ENCODE measurements around the gene TMEM165. TPM values are rescaled to one million over a fixed set of nuclear protein-coding genes. Genes with fewer than 3 reads are reported as not detected.

Gene TMEM165
- total and polyA plus RNA-seq, 4 experiments from 2014 or later: 23.4 to 74.8 (median 45.3) TPM

GRCh38 chr4:55367084-55367722 lies 28.6 kb upstream of the TMEM165 start:
- intact Hi-C loops (cut with micrococcal nuclease): no loop called here
- CTCF ChIA-PET (ENCODE audit: partially characterized antibody): interaction anchor here (1.6 kb wide), 1 partner anchor 22 kb away, joined by 8 read pairs; the partner anchor contains the start of gene SRD5A3

DNA sequence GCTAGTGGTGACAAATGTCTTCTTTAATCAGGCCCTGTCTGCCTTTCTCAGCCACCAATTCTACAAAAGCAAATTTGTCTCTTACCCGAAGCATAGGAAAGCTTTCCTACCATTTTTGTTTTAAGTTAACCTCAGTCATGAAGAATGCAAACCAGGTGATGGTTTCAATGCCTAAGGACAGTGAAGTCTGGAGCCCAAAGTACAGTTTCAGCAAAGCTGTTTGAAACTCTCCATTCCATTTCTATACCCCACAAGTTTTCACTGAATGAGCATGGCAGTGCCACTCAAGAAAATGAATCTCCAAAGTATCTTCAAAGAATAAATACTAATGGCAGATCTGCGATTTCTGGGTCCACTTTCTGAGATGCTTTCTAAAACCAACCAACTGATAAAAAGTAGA lies 25.8 kb upstream of the TMEM165 start:
- H3K27ac ChIP-seq (ENCODE audit: low read depth, low read length): no peak overlapping the region
- no peaks in the 10 kb centered on the region for H3K27me3 Mint-ChIP-seq
- CTCF ChIA-PET (ENCODE audit: partially characterized antibody): no interaction called here
- H3K9me3 Mint-ChIP-seq: no peaks in the 10 kb centered on the region
- H3K4me3 Mint-ChIP-seq: no peak overlapping the region
- no peak for DNase-seq
- H3K9me3 ChIP-seq (ENCODE audit: control insufficient read depth in 1 of 2, low read length in 2 of 2): no peaks in the 10 kb centered on the region
- H3K27ac Mint-ChIP-seq: no peak overlapping the region
- H3K27me3 ChIP-seq (ENCODE audit: insufficient read depth, low read length): no peaks in the 10 kb centered on the region
- H3K36me3 Mint-ChIP-seq: peaks cover 0 to 16% of the 10 kb centered on the region in 2 donors
- no peaks in the 10 kb centered on the region for H3K4me1 ChIP-seq (ENCODE audit: insufficient read depth, low read length)
- H3K4me3 ChIP-seq (ENCODE audit: low read length in 2 of 2): no peak overlapping the region
- no peaks in the 10 kb centered on the region for H3K36me3 ChIP-seq (ENCODE audit: insufficient read depth, low read length)
- H3K4me1 Mint-ChIP-seq: no peaks in the 10 kb centered on the region
- POLR2A ChIA-PET (ENCODE audit: partially characterized antibody): no interaction called here
- intact Hi-C loops (cut with micrococcal nuclease): no loop called here

More at GRCh38 chr4:55367084-55367722, 28.6 kb upstream of the TMEM165 start:
- Histone ChIP-seq H3K4me1 (ENCODE audit: insufficient read depth, low read length) (no peaks in the 10 kb centered on the region), H3K36me3 (ENCODE audit: insufficient read depth, low read length) (no peaks in the 10 kb centered on the region), H3K9me3 (ENCODE audit: control insufficient read depth in 1 of 2, low read length in 2 of 2) (no peaks in the 10 kb centered on the region), H3K4me3 (ENCODE audit: low read length in 2 of 2) (no peak overlapping the region), H3K27ac (ENCODE audit: low read depth, low read length) (no peak overlapping the region), H3K27me3 (ENCODE audit: insufficient read depth, low read length) (no peaks in the 10 kb centered on the region)
- Mint-ChIP-seq H3K27me3 (no peaks in the 10 kb centered on the region), H3K36me3 (peaks cover 2 to 22% of the 10 kb centered on the region in 2 donors), H3K4me3 (no peak overlapping the region), H3K4me1 (no peaks in the 10 kb centered on the region), H3K9me3 (no peaks in the 10 kb centered on the region), H3K27ac (no peak overlapping the region)
- DNase-seq: no peak
- POLR2A ChIA-PET (ENCODE audit: partially characterized antibody): no interaction called here

DNA sequence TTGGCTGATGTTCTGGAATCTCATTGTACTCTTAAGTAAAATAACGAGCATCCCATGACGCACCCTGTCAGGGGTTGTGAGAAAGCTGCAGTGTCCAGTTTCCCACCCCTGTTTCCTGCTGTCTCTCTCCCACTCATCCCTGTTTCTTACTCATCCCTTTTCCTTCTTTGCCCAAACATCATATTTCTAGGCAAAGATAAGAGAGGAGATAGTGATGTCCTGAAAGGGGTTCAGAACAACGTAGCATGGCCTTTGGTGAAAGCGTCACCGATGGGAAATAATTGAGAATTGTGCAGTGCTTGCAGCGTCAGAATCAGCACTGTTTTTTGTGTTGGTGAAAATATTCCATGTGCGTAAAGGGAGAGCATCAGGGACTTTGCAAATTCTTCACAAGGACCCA lies 23.5 kb upstream of the TMEM165 start:
- Mint-ChIP-seq H3K27me3 (no peaks in the 10 kb centered on the region), H3K4me3 (no peak overlapping the region), H3K4me1 (no peaks in the 10 kb centered on the region), H3K36me3 (peaks cover 0 to 10% of the 10 kb centered on the region in 2 donors), H3K27ac (no peak overlapping the region), H3K9me3 (no peaks in the 10 kb centered on the region)
- no peak overlapping the region for H3K27ac ChIP-seq (ENCODE audit: low read depth, low read length)
- CTCF ChIA-PET (ENCODE audit: partially characterized antibody): interaction anchor here (1.5 kb wide), 1 partner anchor 26 kb away, joined by 5 read pairs; the partner anchor contains the start of gene SRD5A3
- POLR2A ChIA-PET (ENCODE audit: partially characterized antibody): no interaction called here
- H3K27me3 ChIP-seq (ENCODE audit: insufficient read depth, low read length): no peaks in the 10 kb centered on the region
- no peak for DNase-seq
- H3K4me1 ChIP-seq (ENCODE audit: insufficient read depth, low read length): no peaks in the 10 kb centered on the region
- no peaks in the 10 kb centered on the region for H3K9me3 ChIP-seq (ENCODE audit: control insufficient read depth in 1 of 2, low read length in 2 of 2)
- H3K4me3 ChIP-seq (ENCODE audit: low read length in 2 of 2): no peak overlapping the region
- intact Hi-C loops (cut with micrococcal nuclease): no loop called here
- no peaks in the 10 kb centered on the region for H3K36me3 ChIP-seq (ENCODE audit: insufficient read depth, low read length)

DNA sequence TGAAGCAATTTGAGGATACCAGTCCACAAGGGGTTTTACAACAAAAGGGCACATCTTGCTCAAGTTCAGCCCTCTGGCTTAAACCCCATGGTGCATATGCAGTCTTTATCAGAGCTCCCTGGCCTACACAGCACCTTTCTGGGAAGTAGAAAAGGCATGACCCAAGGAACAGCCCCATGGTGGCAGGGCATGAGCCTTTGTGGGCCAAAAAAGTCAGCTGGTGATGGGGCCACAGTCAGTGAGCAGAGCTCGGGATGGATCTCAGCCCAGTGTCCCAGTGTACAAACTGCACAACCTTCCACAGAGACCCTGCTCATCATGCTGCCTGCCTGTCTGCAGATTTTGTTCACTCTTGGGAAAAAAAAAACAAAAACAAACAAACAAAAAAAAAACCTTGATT lies 22.3 kb upstream of the TMEM165 start:
- Histone ChIP-seq H3K4me3 (ENCODE audit: low read length in 2 of 2) (no peak overlapping the region), H3K9me3 (ENCODE audit: control insufficient read depth in 1 of 2, low read length in 2 of 2) (no peaks in the 10 kb centered on the region), H3K4me1 (ENCODE audit: insufficient read depth, low read length) (no peaks in the 10 kb centered on the region), H3K27me3 (ENCODE audit: insufficient read depth, low read length) (no peaks in the 10 kb centered on the region), H3K27ac (ENCODE audit: low read depth, low read length) (no peak overlapping the region), H3K36me3 (ENCODE audit: insufficient read depth, low read length) (no peaks in the 10 kb centered on the region)
- POLR2A ChIA-PET (ENCODE audit: partially characterized antibody): interaction anchor here (0.7 to 0.8 kb wide), 2 partner anchors 22 to 26 kb away, joined by 3 to 4 read pairs; partner anchors contain the start of gene TMEM165
- no peaks in the 10 kb centered on the region for H3K27me3 Mint-ChIP-seq
- DNase-seq: no peak
- H3K27ac Mint-ChIP-seq: no peak overlapping the region
- peaks cover 0 to 7% of the 10 kb centered on the region in 2 donors for H3K36me3 Mint-ChIP-seq
- intact Hi-C loops (cut with micrococcal nuclease): no loop called here
- CTCF ChIA-PET (ENCODE audit: partially characterized antibody): interaction anchor here (1.5 kb wide), 1 partner anchor 28 kb away, joined by 5 read pairs; the partner anchor contains the start of gene SRD5A3
- H3K4me1 Mint-ChIP-seq: no peaks in the 10 kb centered on the region
- no peak overlapping the region for H3K4me3 Mint-ChIP-seq
- H3K9me3 Mint-ChIP-seq: no peaks in the 10 kb centered on the region

DNA sequence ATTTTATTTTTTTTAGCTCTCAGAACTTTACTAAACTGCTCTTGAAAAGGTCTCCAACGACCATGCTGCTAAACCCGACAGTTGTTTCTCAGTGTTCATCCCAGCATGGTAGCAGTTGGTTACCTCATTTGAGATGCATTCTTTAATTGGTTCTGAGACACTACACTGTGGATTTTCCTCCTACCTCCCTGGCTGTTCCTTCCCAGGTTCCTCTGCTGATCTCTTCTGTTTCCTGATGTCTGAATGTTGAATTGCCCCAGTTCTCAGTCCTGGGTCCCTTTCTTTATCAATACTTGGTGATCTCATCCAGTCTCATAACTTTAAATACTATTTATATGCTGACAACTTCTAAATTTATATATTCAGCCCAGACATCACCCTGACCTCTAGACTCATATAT lies 19.1 kb upstream of the TMEM165 start:
- DNase-seq: no peak
- no peak overlapping the region for H3K27ac Mint-ChIP-seq
- CTCF ChIA-PET (ENCODE audit: partially characterized antibody): interaction anchor here (0.9 kb wide), 1 partner anchor 60 kb away, joined by 3 read pairs; no protein-coding TSS in a partner anchor
- H3K4me3 Mint-ChIP-seq: no peak overlapping the region
- Histone ChIP-seq H3K4me1 (ENCODE audit: insufficient read depth, low read length) (no peaks in the 10 kb centered on the region), H3K36me3 (ENCODE audit: insufficient read depth, low read length) (no peaks in the 10 kb centered on the region), H3K27me3 (ENCODE audit: insufficient read depth, low read length) (no peaks in the 10 kb centered on the region), H3K9me3 (ENCODE audit: control insufficient read depth in 1 of 2, low read length in 2 of 2) (no peaks in the 10 kb centered on the region), H3K4me3 (ENCODE audit: low read length in 2 of 2) (no peak overlapping the region), H3K27ac (ENCODE audit: low read depth, low read length) (no peak overlapping the region)
- H3K9me3 Mint-ChIP-seq: no peaks in the 10 kb centered on the region
- intact Hi-C loops (cut with micrococcal nuclease): no loop called here
- H3K27me3 Mint-ChIP-seq: no peaks in the 10 kb centered on the region
- POLR2A ChIA-PET (ENCODE audit: partially characterized antibody): no interaction called here
- no peaks in the 10 kb centered on the region for H3K4me1 Mint-ChIP-seq
- H3K36me3 Mint-ChIP-seq: no peaks in the 10 kb centered on the region

DNA sequence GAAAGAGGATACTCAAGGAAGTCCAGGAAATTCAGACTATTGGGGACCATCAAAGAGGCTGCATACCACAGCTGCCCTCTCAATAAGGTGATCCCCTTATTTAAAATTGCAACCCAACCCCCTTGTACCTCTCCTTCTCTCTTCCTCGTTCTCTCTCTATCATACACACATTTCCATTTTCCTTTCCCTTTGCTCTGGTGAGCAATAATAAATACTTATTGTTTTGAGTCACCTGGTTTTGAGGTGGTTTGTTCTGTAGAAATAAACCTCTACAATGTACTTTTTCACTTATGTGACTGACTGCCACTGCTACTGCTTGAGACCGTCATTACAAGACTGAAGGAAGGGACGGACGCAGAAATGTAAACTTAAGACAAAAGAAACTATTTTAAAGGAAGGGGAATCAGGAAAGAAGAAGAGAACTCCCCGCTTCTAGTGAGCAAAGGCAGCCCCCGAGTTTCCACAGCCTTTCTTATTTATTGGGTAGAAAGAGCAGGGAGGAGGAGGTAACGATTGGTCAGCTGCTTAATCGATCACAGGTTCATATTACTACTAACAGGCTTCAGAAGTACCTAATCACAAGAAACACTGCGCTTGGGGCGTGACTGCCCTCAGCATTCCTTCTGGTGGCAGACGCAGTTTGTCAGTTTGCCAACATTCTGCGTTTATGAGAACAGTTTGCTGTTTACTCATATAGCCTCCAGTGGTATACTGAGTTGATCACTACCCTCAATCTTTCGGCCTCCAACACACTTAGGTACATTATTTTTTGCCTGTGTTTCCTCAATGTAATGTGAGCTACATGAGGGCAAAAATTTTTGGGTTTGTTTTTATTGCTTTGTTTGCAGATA lies 16.9 kb upstream of the TMEM165 start:
- no peaks in the 10 kb centered on the region for H3K36me3 ChIP-seq (ENCODE audit: insufficient read depth, low read length)
- no peak overlapping the region for H3K27ac ChIP-seq (ENCODE audit: low read depth, low read length)
- no peak overlapping the region for H3K4me3 ChIP-seq (ENCODE audit: low read length in 2 of 2)
- Mint-ChIP-seq H3K9me3 (no peaks in the 10 kb centered on the region), H3K27me3 (no peaks in the 10 kb centered on the region), H3K4me3 (no peak overlapping the region), H3K27ac (no peak overlapping the region), H3K36me3 (no peaks in the 10 kb centered on the region), H3K4me1 (no peaks in the 10 kb centered on the region)
- POLR2A ChIA-PET (ENCODE audit: partially characterized antibody): no interaction called here
- intact Hi-C loops (cut with micrococcal nuclease): no loop called here
- DNase-seq: no peak
- CTCF ChIA-PET (ENCODE audit: partially characterized antibody): interaction anchor here (0.8 kb wide), 1 partner anchor 33 kb away, joined by 3 read pairs; no protein-coding TSS in a partner anchor
- no peaks in the 10 kb centered on the region for H3K9me3 ChIP-seq (ENCODE audit: control insufficient read depth in 1 of 2, low read length in 2 of 2)
- H3K4me1 ChIP-seq (ENCODE audit: insufficient read depth, low read length): no peaks in the 10 kb centered on the region
- no peaks in the 10 kb centered on the region for H3K27me3 ChIP-seq (ENCODE audit: insufficient read depth, low read length)

DNA sequence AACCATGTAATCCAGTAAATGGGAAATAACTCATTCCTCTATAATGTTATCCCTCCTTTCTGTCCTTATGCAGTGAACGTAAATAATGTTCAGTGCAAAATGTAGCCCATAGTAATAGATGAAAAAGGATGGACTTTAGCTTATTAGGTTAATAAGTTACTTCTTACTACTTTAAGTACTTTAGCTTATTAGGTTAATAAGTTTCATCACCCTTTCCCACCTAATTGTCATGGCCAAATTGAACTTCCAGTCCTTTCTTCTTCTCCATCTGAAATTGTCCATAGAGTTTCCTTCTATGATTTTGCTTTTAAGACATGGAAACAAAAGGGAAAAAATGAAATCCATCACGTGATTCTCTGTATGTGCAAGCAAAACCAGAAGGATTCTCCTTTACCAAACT lies 15.2 kb upstream of the TMEM165 start:
- H3K36me3 ChIP-seq (ENCODE audit: insufficient read depth, low read length): no peaks in the 10 kb centered on the region
- Mint-ChIP-seq H3K9me3 (no peaks in the 10 kb centered on the region), H3K4me1 (no peaks in the 10 kb centered on the region), H3K27me3 (no peaks in the 10 kb centered on the region), H3K27ac (no peak overlapping the region), H3K36me3 (no peaks in the 10 kb centered on the region), H3K4me3 (no peak overlapping the region)
- H3K4me3 ChIP-seq (ENCODE audit: low read length in 2 of 2): no peak overlapping the region
- H3K4me1 ChIP-seq (ENCODE audit: insufficient read depth, low read length): no peaks in the 10 kb centered on the region
- no peak for DNase-seq
- H3K27me3 ChIP-seq (ENCODE audit: insufficient read depth, low read length): no peaks in the 10 kb centered on the region
- H3K9me3 ChIP-seq (ENCODE audit: control insufficient read depth in 1 of 2, low read length in 2 of 2): no peaks in the 10 kb centered on the region
- H3K27ac ChIP-seq (ENCODE audit: low read depth, low read length): no peak overlapping the region
- CTCF ChIA-PET (ENCODE audit: partially characterized antibody): no interaction called here
- intact Hi-C loops (cut with micrococcal nuclease): no loop called here
- POLR2A ChIA-PET (ENCODE audit: partially characterized antibody): no interaction called here

All from CD4-positive, alpha-beta memory T cell (primary cell).